GM19035 (cell line): Measurements from ENCODE around the gene ITPKB.
"Not testable (repeated sequence)": the region's sequence is repeated elsewhere in the genome, so short reads cannot be mapped to it uniquely, and the experiment has no call there.

Experiments
- ATAC-seq: cut with Tn5 transposase; IDR thresholded peaks from one replicate; pipeline ENCODE4 v1.9.1; 2021; ENCODE audit not compliant: unreplicated experiment

Gene ITPKB

DNA sequence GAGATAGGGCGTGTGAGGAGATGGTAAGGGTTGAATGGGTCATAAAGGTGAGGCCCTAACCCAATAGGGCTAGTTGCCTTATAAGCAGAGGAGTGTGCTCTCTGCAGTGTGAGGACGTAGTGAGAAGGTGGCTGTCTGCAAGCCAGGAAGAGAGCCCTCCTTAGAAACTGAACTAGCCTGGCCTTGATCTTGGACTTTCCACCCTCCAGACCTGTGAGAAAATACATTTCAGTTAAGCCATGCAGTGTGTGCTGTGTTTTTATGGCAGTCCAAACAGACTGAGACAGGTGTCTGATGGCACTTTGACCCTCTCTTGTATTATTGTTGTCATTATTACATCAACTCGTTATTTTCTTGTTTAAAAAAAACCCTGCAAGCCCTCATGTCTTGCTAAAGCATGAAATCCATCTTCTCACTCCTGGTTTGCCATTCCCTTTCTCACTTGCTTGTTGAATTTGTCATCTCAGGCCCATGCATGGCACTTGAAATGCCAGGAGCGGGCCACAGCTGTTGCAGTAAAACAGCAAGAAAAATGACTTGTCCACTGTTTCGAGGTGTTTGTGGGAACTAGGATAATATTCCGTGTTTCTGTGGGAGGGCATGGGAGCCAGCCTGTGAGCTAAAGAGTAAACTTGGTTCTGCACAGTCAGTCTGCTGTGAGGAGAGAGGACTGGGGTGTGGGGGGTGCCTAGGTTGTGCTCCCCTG is 111.9 kb downstream of the ITPKB start:
- no peak for ATAC-seq

DNA sequence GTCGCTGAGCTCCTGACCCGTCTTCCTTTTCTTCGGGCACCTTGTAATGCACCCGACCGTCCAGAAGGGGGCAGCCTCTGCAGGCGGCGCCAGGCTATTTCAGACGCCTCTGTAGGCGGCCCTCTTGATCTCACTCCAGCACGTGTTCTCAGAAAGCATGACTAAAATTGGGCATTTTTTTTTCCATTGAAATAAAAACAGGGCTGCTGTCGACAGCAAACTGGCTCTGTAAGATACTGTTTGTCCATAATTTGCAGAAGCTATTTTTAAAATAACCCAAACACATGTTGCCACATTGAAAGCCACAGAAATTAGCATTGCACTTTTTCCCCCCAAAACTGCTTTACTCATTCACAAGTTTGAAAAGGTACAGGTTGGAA is 112.5 kb downstream of the ITPKB start:
- peak; percentile 74 for ATAC-seq

DNA sequence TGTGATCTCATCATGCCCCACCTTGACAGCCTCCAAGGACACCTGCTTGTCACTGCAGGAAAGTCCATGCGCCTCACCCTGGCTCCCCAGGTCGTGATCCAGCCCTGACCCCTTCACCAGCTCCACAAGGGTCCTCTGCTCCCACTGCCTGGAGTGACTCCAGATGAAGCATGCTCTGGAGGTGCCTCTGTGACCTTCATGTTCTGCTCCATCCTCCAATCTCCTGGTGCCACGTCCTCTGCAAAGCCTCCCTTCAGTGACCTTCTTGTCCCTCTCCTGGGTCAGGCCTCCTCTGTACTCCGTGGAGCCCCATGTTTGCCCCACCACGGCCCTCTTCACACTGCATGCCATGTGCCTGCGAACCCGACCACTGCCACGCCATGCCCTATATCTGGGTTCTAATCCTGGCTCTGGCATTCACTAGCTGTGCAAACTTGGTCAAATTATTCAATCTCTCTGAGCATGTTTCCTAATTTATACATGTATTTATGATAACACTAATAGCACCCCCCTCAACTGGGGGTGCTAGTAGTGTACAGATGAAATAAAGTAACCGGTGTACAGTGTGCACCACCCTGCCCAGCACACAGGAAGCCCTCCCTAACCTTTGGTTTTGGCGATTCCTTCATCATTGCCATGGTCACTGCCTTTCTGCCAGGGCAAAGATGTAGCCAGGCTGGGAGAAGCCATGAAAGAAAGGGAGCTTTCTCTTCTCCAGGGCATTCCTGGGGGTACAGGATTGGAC is 113.1 kb downstream of the ITPKB start:
- ATAC-seq: peak; percentile 36

DNA sequence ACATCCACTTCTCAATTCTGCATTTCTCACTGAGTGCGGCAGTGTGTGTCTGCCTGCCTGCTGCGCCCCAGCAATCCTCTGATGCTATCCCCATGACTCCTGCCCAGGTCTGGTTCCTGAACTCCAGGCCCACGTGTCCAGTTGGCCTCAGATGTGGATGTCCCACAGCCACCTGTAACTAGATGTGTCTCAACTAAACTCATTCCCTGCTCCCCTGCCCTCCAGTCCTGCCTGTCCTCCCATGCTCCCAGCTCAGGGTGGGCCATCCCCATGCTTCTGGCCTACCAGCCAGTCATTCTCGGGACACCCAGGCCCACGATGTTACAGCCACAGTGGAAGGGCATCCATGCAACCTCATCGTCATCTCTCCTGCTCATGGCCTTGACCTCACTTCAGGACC is 113.8 kb downstream of the ITPKB start:
- no peak for ATAC-seq

DNA sequence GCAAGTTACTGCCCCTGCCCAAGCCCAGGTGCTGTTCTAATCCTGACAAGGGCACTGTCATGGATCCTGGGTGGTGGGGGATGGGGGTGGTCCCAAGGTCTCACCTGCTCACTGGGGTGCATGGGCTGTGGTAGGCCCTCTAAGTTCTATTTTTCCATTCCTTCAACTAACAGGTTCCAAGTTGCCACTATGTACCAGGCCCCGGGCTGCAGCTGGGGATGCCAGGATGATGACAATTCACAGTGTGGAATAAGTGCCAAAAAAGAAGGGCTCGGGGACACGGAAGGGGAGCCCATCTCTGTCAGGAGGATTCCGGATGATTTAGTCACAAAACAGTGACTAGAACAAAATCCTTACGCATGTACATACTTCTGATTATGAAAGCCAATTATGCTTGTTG is 114.6 kb downstream of the ITPKB start:
- ATAC-seq: no peak

DNA sequence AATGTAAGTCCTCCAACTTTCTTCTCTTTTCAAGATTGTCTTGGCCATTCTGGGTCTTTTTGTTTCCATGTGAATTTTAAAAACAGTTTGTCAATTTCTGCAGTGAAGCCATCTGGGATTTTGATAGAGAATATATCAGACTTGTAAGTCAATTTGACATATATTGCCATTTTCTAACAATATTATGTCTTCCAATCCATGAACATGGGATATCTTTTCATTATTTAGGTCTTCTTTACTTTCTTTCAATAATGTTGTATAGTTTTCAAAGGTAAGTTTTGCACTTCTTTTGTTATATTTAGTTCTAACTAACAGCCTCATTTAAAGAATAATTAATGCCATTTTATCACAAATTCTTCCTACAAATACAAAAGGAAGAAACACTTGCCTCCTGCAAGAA is 117.1 kb downstream of the ITPKB start:
- ATAC-seq: no peak

DNA sequence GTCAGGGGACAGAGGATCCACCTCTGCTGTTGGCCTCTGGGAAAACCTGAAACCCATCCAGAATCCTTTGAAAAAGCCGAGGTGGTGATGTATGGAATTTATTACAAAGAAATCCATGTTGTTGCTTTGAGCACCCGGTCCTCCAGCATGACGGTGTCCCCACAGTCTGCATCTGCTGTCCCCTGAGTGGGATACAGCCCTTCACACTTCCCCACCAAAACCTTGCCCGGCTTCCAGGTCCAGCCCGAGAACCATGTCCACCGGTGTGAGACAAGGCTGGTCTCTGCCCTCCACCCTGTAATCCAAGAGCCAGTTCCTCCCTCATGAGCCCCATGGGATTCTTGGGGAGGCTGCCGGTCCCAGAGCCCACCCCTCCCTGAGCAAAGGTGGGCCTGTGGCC is 120.1 kb downstream of the ITPKB start:
- no peak for ATAC-seq

DNA sequence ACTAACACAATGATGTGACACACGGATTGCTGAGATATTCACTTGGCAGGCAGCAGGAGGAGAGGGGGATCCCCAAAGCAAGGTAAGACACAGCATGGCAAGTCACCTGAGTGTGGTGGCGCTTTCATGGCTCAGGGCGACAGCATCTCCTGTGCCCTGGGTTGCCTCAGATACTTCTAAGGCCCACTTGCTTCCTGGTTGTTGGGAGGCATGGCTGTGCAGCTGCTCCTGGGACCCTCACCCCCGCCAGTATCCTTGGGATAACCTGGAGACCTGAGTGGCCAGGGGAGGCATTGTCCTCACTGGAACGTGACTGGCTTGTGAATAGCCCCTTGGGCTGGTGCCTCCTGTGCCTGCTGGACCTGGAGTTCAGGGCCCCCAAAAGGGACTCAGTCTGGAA is 120.7 kb downstream of the ITPKB start:
- no peak for ATAC-seq

DNA sequence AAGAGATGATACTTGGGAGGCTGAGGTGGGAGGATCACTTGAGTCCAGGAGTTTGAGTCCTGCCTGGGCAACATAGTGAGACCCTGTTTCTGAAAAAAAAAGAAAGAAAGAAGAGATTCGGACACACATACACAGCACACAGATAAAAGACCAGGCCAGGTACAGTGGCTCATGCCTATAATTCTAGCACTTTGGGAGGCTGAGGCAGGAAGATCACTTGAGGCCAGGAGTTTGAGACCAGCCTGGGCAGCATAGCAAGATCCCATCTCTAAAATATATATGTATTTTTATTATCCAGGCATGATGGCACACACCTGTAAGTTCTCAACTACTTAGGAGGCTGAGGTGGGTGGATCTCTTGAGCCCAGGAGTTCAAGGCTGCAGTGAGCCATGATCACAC is 121.4 kb downstream of the ITPKB start:
- not testable (repeated sequence) for ATAC-seq

DNA sequence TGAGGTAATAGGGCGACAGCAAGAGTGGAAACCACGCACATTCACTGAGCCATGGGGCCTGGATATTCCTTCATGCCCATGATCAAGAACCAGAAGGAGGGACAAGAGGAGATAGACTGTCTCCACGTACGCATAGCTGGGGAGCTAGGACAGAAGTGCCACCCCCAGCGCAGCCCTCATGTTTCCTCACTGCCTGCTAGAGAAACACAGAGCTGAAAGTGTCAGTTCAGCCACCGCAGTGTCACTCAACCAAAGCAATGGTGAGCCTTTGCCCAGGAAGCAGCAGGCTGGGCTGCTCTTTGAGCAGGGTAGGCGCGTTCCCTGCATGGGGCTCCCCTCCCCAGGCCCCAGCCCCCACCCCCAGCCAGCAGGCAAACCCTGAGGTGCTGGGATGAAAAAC is 122.0 kb downstream of the ITPKB start:
- no peak for ATAC-seq

DNA sequence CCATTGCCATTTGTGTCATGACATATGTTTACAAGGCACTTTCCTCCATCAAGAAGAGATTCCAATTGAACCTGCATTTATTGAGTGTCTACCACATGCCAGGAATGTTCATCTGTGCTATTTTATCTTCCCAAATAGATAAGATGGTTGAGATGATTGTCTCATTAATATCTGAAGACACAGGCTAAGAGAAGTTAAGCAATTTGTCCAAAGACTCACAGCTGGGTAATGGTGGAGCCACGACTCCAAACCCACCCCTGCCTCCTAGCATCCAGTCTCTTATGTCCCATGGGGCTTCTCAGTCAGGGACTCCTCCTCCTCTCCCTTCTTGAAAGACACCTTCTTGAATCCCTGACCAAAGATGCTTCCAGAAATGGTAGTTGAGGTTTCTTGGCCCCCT is 122.4 kb downstream of the ITPKB start:
- no peak for ATAC-seq

DNA sequence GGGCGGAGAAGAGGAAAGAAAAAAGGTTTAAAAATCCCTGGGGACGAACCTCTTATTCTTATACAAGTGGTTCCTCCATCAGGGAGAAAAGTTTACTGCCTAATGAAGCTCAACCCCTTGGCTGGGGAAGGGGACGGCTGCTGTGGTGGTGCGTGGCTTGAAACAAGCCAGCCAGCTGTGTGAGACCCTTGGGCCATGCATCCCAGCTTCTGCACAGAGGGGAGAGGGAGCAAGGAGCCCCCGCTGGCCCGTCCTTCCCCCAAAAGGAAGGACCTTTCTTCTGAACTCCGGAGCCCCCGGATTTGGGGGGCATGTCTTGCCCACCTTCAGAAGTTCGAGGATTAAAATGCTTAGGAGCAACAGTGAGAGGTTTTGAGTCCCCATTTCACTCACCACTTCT is 123.2 kb downstream of the ITPKB start:
- no peak for ATAC-seq

DNA sequence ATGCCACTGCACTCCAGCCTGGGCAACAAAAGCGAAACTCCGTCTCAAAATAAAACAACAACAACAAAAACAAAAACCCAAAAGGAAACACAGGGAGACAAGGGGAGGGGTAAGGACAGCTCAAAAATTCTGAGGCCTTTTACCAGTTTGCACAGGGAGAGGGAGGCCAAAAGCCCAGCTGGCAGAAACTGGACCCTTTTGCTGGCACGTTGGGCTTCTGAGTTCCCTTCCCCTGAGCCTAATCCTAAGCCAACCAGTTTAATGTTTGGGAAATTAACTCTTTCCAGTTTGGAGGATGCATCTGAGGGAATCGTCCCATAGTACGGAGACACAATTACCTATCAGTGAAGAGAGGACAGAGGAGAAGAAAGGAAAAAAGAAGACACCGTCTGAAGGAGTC is 127.1 kb downstream of the ITPKB start:
- ATAC-seq: not testable (repeated sequence)

DNA sequence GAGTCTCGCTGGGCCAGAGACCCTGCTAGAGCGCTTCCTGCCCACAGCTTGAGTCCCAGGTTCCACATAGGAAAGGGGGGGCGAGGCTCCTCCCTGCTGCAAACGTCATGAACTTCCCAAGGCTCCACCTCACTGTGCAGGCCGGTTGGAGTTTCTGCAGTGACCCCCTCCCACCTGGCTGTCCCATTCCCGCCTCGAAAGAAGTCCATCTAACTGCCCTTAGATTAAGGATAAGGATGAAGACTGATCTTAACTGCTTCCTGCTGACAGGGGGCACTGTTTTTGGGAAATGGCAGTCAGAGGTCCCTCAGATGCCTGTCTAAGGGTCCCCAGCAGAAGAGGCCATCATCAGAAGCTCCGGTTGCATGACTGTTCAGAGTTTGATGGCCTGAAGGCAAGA is 127.8 kb downstream of the ITPKB start:
- ATAC-seq: no peak

DNA sequence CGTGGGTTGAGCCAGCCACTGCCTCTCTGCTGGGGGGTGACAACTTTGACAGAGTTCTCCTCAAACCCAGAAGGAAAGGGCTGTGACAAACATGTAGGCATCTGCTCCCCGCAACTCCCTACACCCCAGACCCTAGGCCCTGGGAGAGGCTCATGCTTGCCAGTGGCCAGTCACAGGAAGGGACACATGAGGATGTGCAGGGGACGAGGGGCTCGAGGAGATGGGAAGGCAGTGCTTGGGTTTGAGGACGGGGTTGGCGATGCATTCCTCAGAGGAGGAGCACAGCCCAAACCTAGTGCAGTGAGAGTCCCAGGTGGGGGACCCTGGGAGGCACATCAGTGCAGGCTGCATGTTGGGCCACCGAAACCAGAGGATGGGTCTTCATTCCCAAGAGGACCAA is 128.4 kb downstream of the ITPKB start:
- ATAC-seq: no peak

DNA sequence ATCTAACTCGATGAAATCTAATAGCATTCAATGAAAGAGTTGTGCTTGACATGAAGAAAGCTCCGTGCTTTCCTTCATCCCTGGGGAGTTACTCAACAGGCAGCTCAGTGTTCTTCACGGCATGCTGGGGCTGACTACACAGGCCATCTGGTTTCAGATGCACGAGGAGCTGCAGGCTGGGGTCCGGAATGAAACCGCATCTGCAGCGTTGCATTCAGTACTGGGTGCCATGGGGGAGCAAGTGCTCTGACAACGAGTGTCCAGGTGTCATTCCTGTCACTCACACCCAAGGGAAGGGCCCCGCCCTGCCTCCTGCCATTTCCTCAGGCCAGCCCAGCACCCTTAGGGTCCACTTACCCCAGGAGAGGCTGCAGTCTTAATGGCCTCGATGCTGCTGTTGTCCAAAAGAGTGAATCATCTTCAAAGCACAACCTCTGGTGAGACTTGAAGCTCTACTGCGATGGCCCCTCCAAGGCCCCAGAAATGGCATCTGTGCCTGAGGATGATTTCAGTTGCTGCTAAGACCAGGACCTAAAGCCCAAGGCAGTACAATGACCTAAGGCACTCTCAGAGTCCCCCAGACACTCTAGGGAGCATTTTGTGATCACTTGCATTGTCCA is 129.1 kb downstream of the ITPKB start:
- ATAC-seq: no peak

DNA sequence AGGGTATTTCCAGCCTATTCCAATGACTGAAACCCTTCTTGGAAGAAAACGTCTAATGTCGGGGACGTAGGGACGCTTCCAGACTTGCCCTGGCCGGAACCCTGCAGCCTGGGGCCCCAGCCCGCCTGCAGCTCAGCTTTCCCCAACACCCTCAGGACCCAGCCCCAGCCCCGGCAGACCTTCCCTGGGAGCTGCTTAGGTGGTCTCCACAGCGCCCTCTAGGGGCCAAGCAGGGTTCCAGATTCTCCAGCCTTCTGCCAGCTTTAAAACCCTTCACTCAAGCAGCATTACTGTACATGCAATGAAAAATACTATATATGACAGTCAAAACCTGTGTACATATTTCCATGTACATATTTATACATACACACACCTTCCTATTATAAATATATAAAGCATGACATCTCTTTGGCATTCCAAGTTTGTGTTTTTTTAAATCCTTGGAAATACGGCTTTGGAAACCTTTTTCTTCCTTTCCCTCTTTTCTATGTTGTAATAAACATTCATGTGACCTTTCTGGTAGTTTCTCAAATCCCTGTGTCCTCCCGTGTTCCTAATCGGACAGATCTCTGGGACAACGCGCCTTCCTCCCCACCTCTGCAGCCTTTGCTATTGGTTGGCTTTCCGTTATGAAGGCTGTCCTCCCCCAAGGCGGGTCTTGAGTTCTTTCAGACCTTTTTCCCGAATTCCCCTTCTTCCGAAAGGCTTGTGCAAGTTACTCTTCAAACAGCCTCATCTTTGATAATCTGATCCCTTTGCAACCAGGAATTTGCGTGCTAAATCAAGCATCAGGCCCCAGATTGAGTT is 130.2 kb downstream of the ITPKB start:
- ATAC-seq: no peak

DNA sequence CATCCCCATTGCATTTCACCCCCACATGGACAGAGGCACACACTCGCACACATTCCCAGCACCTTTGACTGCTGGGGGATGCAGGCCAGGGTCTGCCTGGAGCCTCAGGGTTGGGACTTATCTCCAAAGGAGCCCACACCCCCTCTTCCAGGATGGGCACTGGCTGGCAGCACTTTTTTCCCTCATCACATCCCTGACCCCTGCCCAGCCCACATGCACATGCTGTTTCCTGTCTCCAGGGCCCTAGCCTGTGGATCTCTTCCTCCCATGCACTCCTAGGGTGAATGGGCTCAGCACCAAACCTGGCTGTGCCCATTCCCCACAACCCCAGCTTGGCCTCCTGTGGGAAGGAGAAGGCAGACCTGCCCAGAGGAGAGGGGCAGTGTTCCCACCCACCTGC is 131.3 kb downstream of the ITPKB start:
- no peak for ATAC-seq

DNA sequence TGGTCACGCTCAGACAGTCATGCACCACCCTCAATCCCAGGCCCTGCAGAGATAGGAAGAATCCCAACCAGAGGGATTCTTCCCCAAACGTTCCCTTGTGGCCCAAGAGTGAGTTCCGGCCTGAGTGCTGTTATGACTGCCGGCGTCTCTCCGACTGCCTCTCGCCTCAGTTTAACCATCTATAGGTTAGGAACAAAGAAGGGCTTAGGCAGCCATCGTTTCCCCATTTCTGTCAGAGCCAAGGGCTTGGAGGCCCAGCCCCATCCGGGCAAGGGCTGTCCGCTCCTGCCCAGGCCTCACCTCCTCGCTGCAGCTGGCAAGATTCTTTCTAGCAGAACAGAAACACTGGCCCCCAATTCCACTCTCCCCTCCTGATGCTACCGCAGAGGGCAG is 131.8 kb downstream of the ITPKB start:
- no peak for ATAC-seq

DNA sequence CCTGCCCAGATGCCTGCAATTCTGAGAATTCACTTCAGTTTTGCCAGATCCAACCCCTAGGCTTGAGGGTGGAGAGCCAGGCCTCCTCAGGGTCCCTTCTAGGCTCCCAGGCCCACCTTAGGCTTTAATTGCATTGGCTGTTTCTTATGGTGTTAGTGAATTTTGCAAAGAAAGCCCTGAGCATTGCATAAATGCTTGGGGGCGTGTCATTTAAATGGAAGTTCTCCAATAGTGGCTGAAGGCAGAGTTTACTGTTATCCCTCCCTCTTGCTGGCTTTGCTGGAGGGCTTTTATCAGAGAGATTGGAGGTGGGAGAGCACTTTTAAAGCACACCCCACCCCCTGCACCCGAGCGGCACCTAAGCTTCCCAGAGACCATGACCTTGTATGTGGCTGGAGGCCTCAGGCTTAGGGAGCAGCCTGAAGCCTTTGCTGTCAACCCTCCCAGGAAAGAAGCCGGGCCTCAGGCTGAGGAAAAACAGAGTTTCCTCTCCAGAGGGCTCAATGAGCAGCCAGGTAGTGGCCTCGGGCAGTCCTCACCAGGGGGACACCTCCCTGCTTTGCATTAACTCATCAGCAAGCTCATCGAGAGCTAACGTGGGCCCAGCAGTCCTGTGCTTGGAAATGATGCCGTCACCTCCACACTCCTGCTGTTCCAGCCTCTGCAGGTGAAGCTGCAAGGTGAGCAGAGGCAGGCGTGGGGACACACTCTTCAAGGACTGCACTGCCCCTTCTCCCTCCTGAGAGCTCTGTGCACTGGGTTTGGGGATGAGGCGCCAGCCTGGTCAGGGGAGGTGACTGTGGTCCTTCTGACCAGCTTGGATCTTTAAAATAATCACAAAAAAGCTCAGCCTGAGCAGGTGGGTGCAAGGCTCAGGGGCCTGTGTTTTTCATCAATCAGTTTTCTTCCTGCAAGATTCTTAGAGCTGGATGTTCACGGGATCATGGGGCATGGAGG is 132.5 kb downstream of the ITPKB start:
- ATAC-seq: no peak
